Measurements from ENCODE around the gene SEC22A. TPM values are rescaled to one million over a fixed set of nuclear protein-coding genes. Genes with fewer than 3 reads are reported as not detected.

SEC22A gene
- total RNA-seq, 3 donors from 2014 or later, result 11.7 to 13.7 (median 11.8) TPM

GRCh38 chr3:123320221-123320620 is 118.5 kb downstream of the SEC22A start:
- Histone ChIP-seq H3K4me1 (ENCODE audit: low read depth) (no peaks in the 10 kb centered on the region), H3K36me3 (ENCODE audit: low read depth) (no peaks in the 10 kb centered on the region), H3K9me3 (no peaks in the 10 kb centered on the region), H3K4me3 (no peak overlapping the region)
- DNase-seq (no peak), ATAC-seq (no peak)
- no peak for TF ChIP-seq CTCF (IDR thresholded peaks at IDR 0.05)
- intact Hi-C loops (cut with DNase I, micrococcal nuclease), result loop anchor here in 1 of 2 donors (10.0 kb wide), 1 partner anchor 235 kb away; no protein-coding TSS in a partner anchor

GRCh38 chr3:123321806-123322205 is 120.1 kb downstream of the SEC22A start:
- no peak for ATAC-seq
- DNase-seq, result no peak
- Histone ChIP-seq H3K9me3 (no peaks in the 10 kb centered on the region), H3K4me3 (no peak overlapping the region), H3K4me1 (ENCODE audit: low read depth) (no peaks in the 10 kb centered on the region), H3K36me3 (ENCODE audit: low read depth) (no peaks in the 10 kb centered on the region)
- intact Hi-C loops (cut with DNase I, micrococcal nuclease), result loop anchor here in 1 of 2 donors (10.0 kb wide), 1 partner anchor 233 kb away; no protein-coding TSS in a partner anchor
- no peak for TF ChIP-seq CTCF (IDR thresholded peaks at IDR 0.05)

GRCh38 chr3:123322866-123323265 is 121.1 kb downstream of the SEC22A start:
- intact Hi-C loops (cut with DNase I, micrococcal nuclease), result loop anchor here in 1 of 2 donors (10.0 kb wide), 1 partner anchor 232 kb away; no protein-coding TSS in a partner anchor
- no peak overlapping the region for H3K4me3 ChIP-seq
- no peak for ATAC-seq
- no peak for TF ChIP-seq CTCF (IDR thresholded peaks at IDR 0.05)
- H3K9me3 ChIP-seq, result no peaks in the 10 kb centered on the region
- H3K4me1 ChIP-seq (ENCODE audit: low read depth), result no peaks in the 10 kb centered on the region
- H3K36me3 ChIP-seq (ENCODE audit: low read depth), result no peaks in the 10 kb centered on the region
- no peak for DNase-seq

Small RNA genes within 50 kb of the gene (microRNA-seq; reads per million reads assigned to microRNA genes)
- gene MIR7110, result not detected

Other genes starting within 250 kb of the SEC22A start
- under 1 TPM; 0.34 to 0.89 (median 0.35) TPM for gene SEMA5B, start 174.2 kb upstream of the SEC22A start, total RNA-seq
- 10 to 100 TPM; 21.5 to 49.1 (median 22.0) TPM for gene PDIA5, start 134.9 kb upstream of the SEC22A start, total RNA-seq
- gene ADCY5, start 247.1 kb downstream of the SEC22A start, total RNA-seq, result 10 to 100 TPM in 2 of 3 donors, 1 to 10 TPM in 1; 7.8 to 72.6 (median 12.6) TPM

Measured in mucosa of descending colon (tissue), 3 donors.